Endothelial cell of umbilical vein (primary cell): Measurements from ENCODE around the gene HRK. TPM values are rescaled to one million over a fixed set of nuclear protein-coding genes. Genes with fewer than 3 reads are reported as not detected.

Experiments used
- BruUV-seq: library from RNA; stranded (reverse); fragments of 400-500 nt; replicated peaks from 2 replicates; lab custom pipeline; 2021; lab: Mats Ljungman, UMichigan
- CTCF ChIA-PET: fragments of 300-600, 350-600 bp; sonication (Branson Sonifier 250); formaldehyde crosslinking; loops from one replicate; lab custom pipeline; 2021; ENCODE audit warnings: antibody characterized with exemption, inconsistent platforms; lab: Charles Lee
- POLR2A ChIA-PET: fragments of 300-600, 350-600 bp; sonication (Branson Sonifier 250); formaldehyde crosslinking; loops from one replicate; lab custom pipeline; 2021; ENCODE audit warnings: antibody characterized with exemption, inconsistent platforms; lab: Charles Lee
- DNase-seq: peaks from one replicate; pipeline ENCODE4 v3.0.0-alpha.2; 2011; ENCODE audit warnings: low read depth, low spot score
- FAIRE-seq: peaks from 2 replicates; lab custom pipeline; 2011; peaks lifted over from hg19 to GRCh38; lab: Jason Lieb, UNC
- H2AFZ ChIP-seq: 2 replicates; pipeline ENCODE4 v1.6.0; 2012; ENCODE audit warnings: low read depth, low read length, control low read depth, inconsistent platforms
- H3K27ac ChIP-seq: 2 replicates; pipeline ENCODE4 v1.5.1; 2011; ENCODE audit warnings: low read depth, mild to moderate bottlenecking, control low read depth, low read length, moderate library complexity; ENCODE audit not compliant: insufficient read depth
- H3K27me3 ChIP-seq, 2 experiments: 2 replicates each; pipeline versions ENCODE4 v1.6.0 to v1.6.1; 2011; ENCODE audit warnings: low read length in 2 of 2, mixed read lengths in 1 of 2; ENCODE audit not compliant: control insufficient read depth in 2 of 2, insufficient read depth in 2 of 2
- H3K36me3 ChIP-seq, 2 experiments: 2 replicates in 1 of 2; 3 replicates in 1 of 2; pipeline ENCODE4 v1.5.1; 2011; ENCODE audit warnings: low read length in 2 of 2, mild to moderate bottlenecking in 1 of 2, moderate library complexity in 1 of 2; ENCODE audit not compliant: control insufficient read depth in 2 of 2, insufficient read depth in 2 of 2; ENCODE audit errors: extremely low read depth in 1 of 2
- H3K4me1 ChIP-seq: 3 replicates; pipeline ENCODE4 v1.5.1; 2011; ENCODE audit warnings: mild to moderate bottlenecking, low read length; ENCODE audit not compliant: control insufficient read depth, insufficient read depth; ENCODE audit errors: extremely low read depth
- H3K4me2 ChIP-seq: 2 replicates; pipeline ENCODE4 v1.6.1; 2011; ENCODE audit warnings: low read length, control low read depth, mixed read lengths; ENCODE audit not compliant: insufficient read depth
- H3K4me3 ChIP-seq, 3 experiments: fragments of 200-600 bp in 1 of 3; sonication (generic), shearing (Covaris generic) in 1 of 3; replicated peaks in 1 of 3; 2 replicates each; pipeline ENCODE4 v1.5.1; 2011 to 2016; ENCODE audit warnings: control low read depth in 3 of 3, low read length in 3 of 3, mild to moderate bottlenecking in 2 of 3, inconsistent platforms in 1 of 3, low read depth in 1 of 3, moderate library complexity in 1 of 3; ENCODE audit not compliant: insufficient read depth in 1 of 3
- H3K79me2 ChIP-seq: 2 replicates; pipeline ENCODE4 v1.6.0; 2012; ENCODE audit warnings: low read length, inconsistent platforms; ENCODE audit not compliant: control insufficient read depth, insufficient read depth
- H3K9ac ChIP-seq: replicated peaks from 2 replicates; pipeline ENCODE3; 2011; ENCODE audit warnings: low read length, control low read depth; ENCODE audit not compliant: insufficient read depth; ENCODE audit errors: extremely low read depth
- H3K9me1 ChIP-seq: replicated peaks from 3 replicates; pipeline ENCODE4 v1.6.0; 2011; ENCODE audit warnings: mild to moderate bottlenecking, low read length; ENCODE audit not compliant: control insufficient read depth, insufficient read depth; ENCODE audit errors: extremely low read depth
- H3K9me3 ChIP-seq: replicated peaks from 2 replicates; pipeline ENCODE4 v1.5.1; 2012; ENCODE audit warnings: low read length, inconsistent platforms; ENCODE audit not compliant: control insufficient read depth, insufficient read depth
- H4K20me1 ChIP-seq: replicated peaks from 2 replicates; pipeline ENCODE3; 2011; ENCODE audit warnings: mild to moderate bottlenecking, low read length; ENCODE audit not compliant: control insufficient read depth, insufficient read depth; ENCODE audit errors: extremely low read depth
- EZH2 ChIP-seq: IDR thresholded peaks from 2 replicates; pipeline ENCODE4 v1.6.1; 2012; ENCODE audit warnings: borderline replicate concordance, low read depth, mild to moderate bottlenecking, moderate library complexity, low read length, inconsistent platforms; ENCODE audit not compliant: severe bottlenecking
- FOS ChIP-seq: IDR thresholded peaks from 2 replicates; pipeline ENCODE4 v1.6.1; 2011; ENCODE audit warnings: mild to moderate bottlenecking, low read length, moderate library complexity, borderline replicate concordance; ENCODE audit not compliant: insufficient read depth
- JUN ChIP-seq: IDR thresholded peaks from 2 replicates; pipeline ENCODE4 v1.6.1; 2011; ENCODE audit warnings: borderline replicate concordance, low read depth; ENCODE audit not compliant: insufficient read length, insufficient read depth
- MYC ChIP-seq: IDR thresholded peaks from one replicate; pipeline ENCODE4 v1.6.1; 2011; ENCODE audit warnings: mild to moderate bottlenecking, low read depth, low read length
- POLR2A ChIP-seq: IDR thresholded peaks from 2 replicates; pipeline ENCODE4 v1.6.1; 2012; ENCODE audit warnings: low read depth, mild to moderate bottlenecking, control low read depth, low read length
- POLR2AphosphoS5 ChIP-seq: IDR thresholded peaks from 2 replicates; pipeline ENCODE4 v1.6.1; 2012; ENCODE audit warnings: low read depth, mild to moderate bottlenecking, control low read depth, low read length, moderate library complexity; ENCODE audit not compliant: insufficient read depth
- dilution Hi-C: fragments of 300-500 bp; cut with MboI; formaldehyde crosslinking; loops from one replicate; pipeline ENCODE4 v1.15.0; 2019; ENCODE audit warnings: low sequenced_read_pairs; ENCODE audit not compliant: extremely low pct_ligation_motif_present
- intact Hi-C: fragments of 100-400 bp; cut with micrococcal nuclease; formaldehyde crosslinking; loops from one replicate; pipeline ENCODE4 v1.10.0; 2022
- polyA plus RNA-seq, 4 experiments: library from polyadenylated mRNA; depleted of rRNA in 3 of 4; stranded (reverse) in 3 of 4; unstranded in 1 of 4; fragments of >200 nt; gene quantifications; 2 replicates each; pipeline versions ENCODE4 v1.2.1 to v1.2.3, GENCODE V29; 2011 to 2012; ENCODE audit warnings: missing spikeins in 1 of 4
- total RNA-seq: library from RNA; stranded (reverse); gene quantifications from 2 replicates; pipeline ENCODE4 v1.2.3, GENCODE V29; 2021
- TF ChIP-seq, protein P1 (sequence below): IDR thresholded peaks from 2 replicates; pipeline ENCODE4 v1.6.1; 2011; ENCODE audit not compliant: insufficient read depth, insufficient read length
- TF ChIP-seq, protein P2 (sequence below), 2 donors: IDR thresholded peaks; 1 replicate in 1 of 2; 2 replicates in 1 of 2; pipeline ENCODE4 v1.5.1; 2011; ENCODE audit warnings: low read length in 2 of 2, mild to moderate bottlenecking in 2 of 2, moderate library complexity in 2 of 2, control low read depth in 1 of 2, inconsistent platforms in 1 of 2, low read depth in 1 of 2; ENCODE audit not compliant: insufficient read depth in 1 of 2; ENCODE audit errors: extremely low read depth in 1 of 2

The HRK gene
- total and polyA plus RNA-seq, 2 donors (not counting 3 experiments of a cell fraction or from before 2014, with no cell fraction given): not detected

DNA sequence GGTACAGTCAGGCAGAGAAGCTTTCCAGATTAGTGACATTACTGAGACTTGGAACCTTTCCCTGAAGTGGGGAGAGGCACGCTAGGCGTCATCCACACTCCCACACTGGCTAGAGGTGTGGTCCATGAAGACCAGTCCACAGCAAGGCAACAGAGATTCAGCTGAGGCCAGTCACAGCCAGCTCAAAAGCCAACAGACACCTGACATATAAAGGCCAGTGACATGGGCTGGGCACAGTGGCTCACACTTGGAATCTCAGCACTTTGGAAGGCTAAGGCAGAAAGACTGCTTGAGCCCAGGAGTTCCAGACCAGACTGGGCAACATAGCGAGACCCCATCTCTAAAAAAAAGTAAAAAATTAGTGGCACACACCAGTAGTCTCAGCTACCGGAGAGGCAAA lies 10.9 kb downstream of the HRK start:
- Histone ChIP-seq H3K9ac (no peak overlapping the region), H3K9me3 (no peaks in the 10 kb centered on the region), H4K20me1 (no peaks in the 10 kb centered on the region), H3K36me3 (no peaks in the 10 kb centered on the region), H3K27me3 (peaks cover 1 to 6% of the 10 kb centered on the region in 2 experiments), H3K4me1 (no peaks in the 10 kb centered on the region), H3K4me2 (no peak overlapping the region), H3K79me2 (no peaks in the 10 kb centered on the region), H3K27ac (no peak overlapping the region), H3K9me1 (no peaks in the 10 kb centered on the region), H3K4me3 (no peak overlapping the region), H2AFZ (no peak overlapping the region)
- ChIA-PET POLR2A (no interaction called here), CTCF (interaction anchor here (1.4 kb wide), 2 partner anchors 12 to 13 kb away, joined by 4 to 5 read pairs; no protein-coding TSS in a partner anchor)
- intact Hi-C loops: no loop called here
- no TSS peak for BruUV-seq
- FAIRE-seq (no peak), DNase-seq (no peak)
- TF ChIP-seq MYC: no peak
- no peak for TF ChIP-seq POLR2A
- TF ChIP-seq, protein P1, sequence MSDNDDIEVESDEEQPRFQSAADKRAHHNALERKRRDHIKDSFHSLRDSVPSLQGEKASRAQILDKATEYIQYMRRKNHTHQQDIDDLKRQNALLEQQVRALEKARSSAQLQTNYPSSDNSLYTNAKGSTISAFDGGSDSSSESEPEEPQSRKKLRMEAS: no peak
- TF ChIP-seq, protein P2, sequence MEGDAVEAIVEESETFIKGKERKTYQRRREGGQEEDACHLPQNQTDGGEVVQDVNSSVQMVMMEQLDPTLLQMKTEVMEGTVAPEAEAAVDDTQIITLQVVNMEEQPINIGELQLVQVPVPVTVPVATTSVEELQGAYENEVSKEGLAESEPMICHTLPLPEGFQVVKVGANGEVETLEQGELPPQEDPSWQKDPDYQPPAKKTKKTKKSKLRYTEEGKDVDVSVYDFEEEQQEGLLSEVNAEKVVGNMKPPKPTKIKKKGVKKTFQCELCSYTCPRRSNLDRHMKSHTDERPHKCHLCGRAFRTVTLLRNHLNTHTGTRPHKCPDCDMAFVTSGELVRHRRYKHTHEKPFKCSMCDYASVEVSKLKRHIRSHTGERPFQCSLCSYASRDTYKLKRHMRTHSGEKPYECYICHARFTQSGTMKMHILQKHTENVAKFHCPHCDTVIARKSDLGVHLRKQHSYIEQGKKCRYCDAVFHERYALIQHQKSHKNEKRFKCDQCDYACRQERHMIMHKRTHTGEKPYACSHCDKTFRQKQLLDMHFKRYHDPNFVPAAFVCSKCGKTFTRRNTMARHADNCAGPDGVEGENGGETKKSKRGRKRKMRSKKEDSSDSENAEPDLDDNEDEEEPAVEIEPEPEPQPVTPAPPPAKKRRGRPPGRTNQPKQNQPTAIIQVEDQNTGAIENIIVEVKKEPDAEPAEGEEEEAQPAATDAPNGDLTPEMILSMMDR (IDR thresholded peaks at IDR 0.05; ENCODE audit: extremely low read depth in 1 of 2, insufficient read depth in 1 of 2, low read depth in 1 of 2, low read length in 2 of 2): no peak
- no peak for TF ChIP-seq JUN
- TF ChIP-seq EZH2: no peak
- TF ChIP-seq FOS: no peak
- TF ChIP-seq POLR2AphosphoS5: no peak
- dilution Hi-C loops: no loop called here
